ENCODE results near the gene TNIK. TPM values are rescaled to one million over a fixed set of nuclear protein-coding genes. Genes with fewer than 3 reads are reported as not detected.

The TNIK gene
- total RNA-seq, 2 donors from 2014 or later: 96.4 to 98.9 TPM

GRCh38 chr3:171461525-171461917, 1.3 kb upstream of the TNIK start:
- DNase-seq (no peak), ATAC-seq (no peak)
- Mint-ChIP-seq H3K36me3 (ENCODE audit: low read depth) (peaks cover 8% of the 10 kb centered on the region), H3K4me1 (peaks cover 40% of the 10 kb centered on the region), H3K27ac (peak overlapping the region; percentile 99), H3K27me3 (no peaks in the 10 kb centered on the region), H3K4me3 (peak overlapping the region; percentile 100)
- H3K9me3 ChIP-seq (ENCODE audit: control insufficient read depth, low read length, poor library complexity, severe bottlenecking): no peaks in the 10 kb centered on the region

GRCh38 chr3:171460725-171461524, 720 bp upstream of the TNIK start:
- Mint-ChIP-seq H3K27ac (peak overlapping the region; percentile 99), H3K27me3 (no peaks in the 10 kb centered on the region), H3K4me3 (peak overlapping the region; percentile 100), H3K4me1 (peaks cover 43% of the 10 kb centered on the region), H3K36me3 (ENCODE audit: low read depth) (peaks cover 8% of the 10 kb centered on the region)
- no peaks in the 10 kb centered on the region for H3K9me3 ChIP-seq (ENCODE audit: control insufficient read depth, low read length, poor library complexity, severe bottlenecking)
- ATAC-seq: peak; percentile 27
- peak; percentile 15 to 32 (median 22) for DNase-seq

- peak; percentile 35 to 49 (median 45) for DNase-seq
- H3K4me1 Mint-ChIP-seq: peaks cover 55% of the 10 kb centered on the region
- no peaks in the 10 kb centered on the region for H3K9me3 ChIP-seq (ENCODE audit: control insufficient read depth, low read length, poor library complexity, severe bottlenecking)
- no peaks in the 10 kb centered on the region for H3K27me3 Mint-ChIP-seq
- peak; percentile 43 for ATAC-seq
- H3K4me3 Mint-ChIP-seq: peak overlapping the region; percentile 100
- peaks cover 8% of the 10 kb centered on the region for H3K36me3 Mint-ChIP-seq (ENCODE audit: low read depth)
- H3K27ac Mint-ChIP-seq: peak overlapping the region; percentile 99
Observed at GRCh38 chr3:171459137-171459941, 866 bp downstream of the TNIK start.

- Mint-ChIP-seq H3K4me1 (peaks cover 55% of the 10 kb centered on the region), H3K36me3 (ENCODE audit: low read depth) (peaks cover 8% of the 10 kb centered on the region), H3K4me3 (peak overlapping the region; percentile 100), H3K27ac (peak overlapping the region; percentile 99), H3K27me3 (no peaks in the 10 kb centered on the region)
- DNase-seq (no peak), ATAC-seq (no peak)
- no peaks in the 10 kb centered on the region for H3K9me3 ChIP-seq (ENCODE audit: control insufficient read depth, low read length, poor library complexity, severe bottlenecking)
Observed at GRCh38 chr3:171458864-171459136, 1.4 kb downstream of the TNIK start.

- Mint-ChIP-seq H3K4me3 (peak overlapping the region; percentile 100), H3K27me3 (no peaks in the 10 kb centered on the region), H3K36me3 (ENCODE audit: low read depth) (peaks cover 8% of the 10 kb centered on the region), H3K27ac (peak overlapping the region; percentile 99), H3K4me1 (peaks cover 55% of the 10 kb centered on the region)
- ATAC-seq (peak; percentile 31), DNase-seq (peak; percentile 44 to 61 (median 48))
- no peaks in the 10 kb centered on the region for H3K9me3 ChIP-seq (ENCODE audit: control insufficient read depth, low read length, poor library complexity, severe bottlenecking)
Observed at GRCh38 chr3:171458071-171458863, 1.9 kb downstream of the TNIK start.

- peaks cover 55% of the 10 kb centered on the region for H3K4me1 Mint-ChIP-seq
- H3K27me3 Mint-ChIP-seq: no peaks in the 10 kb centered on the region
- ATAC-seq: no peak
- H3K27ac Mint-ChIP-seq: peak overlapping the region; percentile 99
- DNase-seq: no peak
- no peaks in the 10 kb centered on the region for H3K9me3 ChIP-seq (ENCODE audit: control insufficient read depth, low read length, poor library complexity, severe bottlenecking)
- peak overlapping the region; percentile 100 for H3K4me3 Mint-ChIP-seq
- H3K36me3 Mint-ChIP-seq (ENCODE audit: low read depth): peaks cover 8% of the 10 kb centered on the region
Observed at GRCh38 chr3:171457607-171458061, 2.6 kb downstream of the TNIK start.

- no peaks in the 10 kb centered on the region for H3K9me3 ChIP-seq (ENCODE audit: control insufficient read depth, low read length, poor library complexity, severe bottlenecking)
- H3K27me3 Mint-ChIP-seq: no peaks in the 10 kb centered on the region
- peaks cover 8% of the 10 kb centered on the region for H3K36me3 Mint-ChIP-seq (ENCODE audit: low read depth)
- peaks cover 49% of the 10 kb centered on the region for H3K4me1 Mint-ChIP-seq
- H3K4me3 Mint-ChIP-seq: peak overlapping the region; percentile 100
- H3K27ac Mint-ChIP-seq: peak overlapping the region; percentile 99
- DNase-seq: no peak
- ATAC-seq: no peak
Observed at GRCh38 chr3:171456765-171457606, 3.2 kb downstream of the TNIK start.

- H3K4me1 Mint-ChIP-seq: peaks cover 46% of the 10 kb centered on the region
- no peak for DNase-seq
- H3K36me3 Mint-ChIP-seq (ENCODE audit: low read depth): peaks cover 8% of the 10 kb centered on the region
- H3K27ac Mint-ChIP-seq: peak overlapping the region; percentile 99
- H3K9me3 ChIP-seq (ENCODE audit: control insufficient read depth, low read length, poor library complexity, severe bottlenecking): no peaks in the 10 kb centered on the region
- H3K4me3 Mint-ChIP-seq: peak overlapping the region; percentile 100
- ATAC-seq: no peak
- H3K27me3 Mint-ChIP-seq: no peaks in the 10 kb centered on the region
Observed at GRCh38 chr3:171455603-171456550, 4.3 kb downstream of the TNIK start.

GRCh38 chr3:171454041-171454440, 6.2 kb downstream of the TNIK start:
- Mint-ChIP-seq H3K27ac (no peak overlapping the region), H3K27me3 (no peaks in the 10 kb centered on the region), H3K4me3 (no peak overlapping the region)

GRCh38 chr3:171453180-171453886, 6.9 kb downstream of the TNIK start:
- Mint-ChIP-seq H3K36me3 (ENCODE audit: low read depth) (peaks cover 2% of the 10 kb centered on the region), H3K27ac (no peak overlapping the region), H3K4me1 (peaks cover 48% of the 10 kb centered on the region), H3K4me3 (no peak overlapping the region), H3K27me3 (no peaks in the 10 kb centered on the region)
- ATAC-seq (no peak), DNase-seq (no peak)
- no peaks in the 10 kb centered on the region for H3K9me3 ChIP-seq (ENCODE audit: control insufficient read depth, low read length, poor library complexity, severe bottlenecking)

More at GRCh38 chr3:171454041-171454440, 6.2 kb downstream of the TNIK start:
- Mint-ChIP-seq H3K36me3 (ENCODE audit: low read depth) (peaks cover 3% of the 10 kb centered on the region), H3K4me1 (peaks cover 50% of the 10 kb centered on the region)
- DNase-seq (no peak), ATAC-seq (no peak)
- no peaks in the 10 kb centered on the region for H3K9me3 ChIP-seq (ENCODE audit: control insufficient read depth, low read length, poor library complexity, severe bottlenecking)

- Mint-ChIP-seq H3K27me3 (no peaks in the 10 kb centered on the region), H3K27ac (no peak overlapping the region), H3K4me3 (no peak overlapping the region), H3K4me1 (peaks cover 45% of the 10 kb centered on the region), H3K36me3 (ENCODE audit: low read depth) (no peaks in the 10 kb centered on the region)
- no peak for ATAC-seq
- H3K9me3 ChIP-seq (ENCODE audit: control insufficient read depth, low read length, poor library complexity, severe bottlenecking): no peaks in the 10 kb centered on the region
- no peak for DNase-seq
Observed at GRCh38 chr3:171452328-171452727, 7.9 kb downstream of the TNIK start.

All from T-helper 17 cell (primary cell).